Tibial nerve (tissue), 4 donors: ENCODE measurements around the gene LMX1A. TPM values are rescaled to one million over a fixed set of nuclear protein-coding genes. Genes with fewer than 3 reads are reported as not detected.

Experiments
- DNase-seq, 2 donors: peaks; one replicate each; pipeline ENCODE4 v3.0.0-alpha.2; 2019; ENCODE audit warnings: low spot score in 2 of 2
- H3K27ac ChIP-seq, 4 donors: fragments of 200-600 bp; sonication (generic) in 3 of 4; one replicate each; pipeline ENCODE4 v1.5.1; 2017 to 2019; ENCODE audit warnings: mild to moderate bottlenecking in 1 of 4
- H3K27me3 ChIP-seq, 2 donors: fragments of 200-600 bp; sonication (generic) in 1 of 2; one replicate each; pipeline versions ENCODE4 v1.5.1 to v1.6.0; 2017 to 2019
- H3K36me3 ChIP-seq, 3 donors: fragments of 200-600 bp; sonication (generic); one replicate each; pipeline ENCODE4 v1.5.1; 2018 to 2019
- H3K4me1 ChIP-seq, 4 donors: fragments of 200-600 bp; sonication (generic) in 3 of 4; one replicate each; pipeline ENCODE4 v1.5.1; 2017 to 2019
- H3K4me3 ChIP-seq, 4 donors: fragments of 200-600 bp; sonication (generic) in 3 of 4; one replicate each; pipeline ENCODE4 v1.5.1; 2017 to 2019; ENCODE audit warnings: mild to moderate bottlenecking in 1 of 4, moderate library complexity in 1 of 4
- H3K9me3 ChIP-seq, 4 donors: fragments of 200-600 bp; sonication (generic) in 3 of 4; one replicate each; pipeline ENCODE4 v1.5.1; 2017 to 2019
- EP300 ChIP-seq, 2 donors: sonication (generic); formaldehyde crosslinking; IDR thresholded peaks; one replicate each; pipeline ENCODE4 v1.6.1; 2017; ENCODE audit warnings: antibody characterized with exemption in 2 of 2, mild to moderate bottlenecking in 1 of 2
- POLR2A ChIP-seq, 2 donors: fragments of 450-650 bp; IDR thresholded peaks; one replicate each; pipeline ENCODE4 v1.6.1; 2017; ENCODE audit warnings: antibody characterized with exemption in 2 of 2, mild to moderate bottlenecking in 2 of 2, moderate library complexity in 2 of 2
- WGBS, 2 donors: methylation state at CpG; one replicate each; pipeline ENCODE4 v1.1.5; 2018; 5-methylcytosine and 5-hydroxymethylcytosine counted together
- total RNA-seq, 4 donors: library from RNA; depleted of rRNA; stranded (reverse); fragments of >200 nt; gene quantifications; one replicate each; pipeline ENCODE4 v1.1.0, GENCODE V29; 2016
- TF ChIP-seq, protein P1 (sequence below), 5 experiments: fragments of 200-600 bp in 3 of 5; fragments of 450-650 bp in 2 of 5; sonication (generic) in 3 of 5; IDR thresholded peaks; one replicate each; pipeline ENCODE4 v1.5.1; 2016 to 2019; ENCODE audit warnings: antibody characterized with exemption in 5 of 5, mild to moderate bottlenecking in 3 of 5, moderate library complexity in 2 of 5

The LMX1A gene
- total RNA-seq, 4 donors from 2014 or later = 0.84 TPM; not detected in 3

DNA sequence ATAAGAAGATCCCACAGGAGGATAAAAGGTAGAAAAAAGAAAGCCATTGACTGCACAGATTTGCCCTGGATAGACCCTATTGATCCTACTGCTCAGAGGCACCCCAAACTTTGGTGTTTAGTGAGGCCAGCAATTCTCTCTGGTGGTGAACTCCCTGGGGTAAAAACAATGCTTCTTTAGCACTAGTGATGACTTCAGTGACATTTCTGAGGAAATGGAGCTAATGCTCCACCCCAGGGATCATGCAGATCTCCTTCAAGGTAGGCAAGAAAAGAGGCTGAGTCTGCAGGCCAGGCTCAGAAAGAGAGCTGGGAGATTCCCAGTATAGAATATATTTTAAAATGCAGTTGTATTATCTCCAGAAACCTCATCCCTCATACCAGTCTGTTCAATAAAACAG is 140.3 kb downstream of the LMX1A start:
- DNase-seq = no peak
- Histone ChIP-seq H3K27ac (no peak overlapping the region), H3K9me3 (no peaks in the 10 kb centered on the region), H3K27me3 (no peaks in the 10 kb centered on the region), H3K4me3 (no peak overlapping the region), H3K4me1 (no peaks in the 10 kb centered on the region), H3K36me3 (no peaks in the 10 kb centered on the region)
- TF ChIP-seq, protein P1, sequence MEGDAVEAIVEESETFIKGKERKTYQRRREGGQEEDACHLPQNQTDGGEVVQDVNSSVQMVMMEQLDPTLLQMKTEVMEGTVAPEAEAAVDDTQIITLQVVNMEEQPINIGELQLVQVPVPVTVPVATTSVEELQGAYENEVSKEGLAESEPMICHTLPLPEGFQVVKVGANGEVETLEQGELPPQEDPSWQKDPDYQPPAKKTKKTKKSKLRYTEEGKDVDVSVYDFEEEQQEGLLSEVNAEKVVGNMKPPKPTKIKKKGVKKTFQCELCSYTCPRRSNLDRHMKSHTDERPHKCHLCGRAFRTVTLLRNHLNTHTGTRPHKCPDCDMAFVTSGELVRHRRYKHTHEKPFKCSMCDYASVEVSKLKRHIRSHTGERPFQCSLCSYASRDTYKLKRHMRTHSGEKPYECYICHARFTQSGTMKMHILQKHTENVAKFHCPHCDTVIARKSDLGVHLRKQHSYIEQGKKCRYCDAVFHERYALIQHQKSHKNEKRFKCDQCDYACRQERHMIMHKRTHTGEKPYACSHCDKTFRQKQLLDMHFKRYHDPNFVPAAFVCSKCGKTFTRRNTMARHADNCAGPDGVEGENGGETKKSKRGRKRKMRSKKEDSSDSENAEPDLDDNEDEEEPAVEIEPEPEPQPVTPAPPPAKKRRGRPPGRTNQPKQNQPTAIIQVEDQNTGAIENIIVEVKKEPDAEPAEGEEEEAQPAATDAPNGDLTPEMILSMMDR (IDR thresholded peaks at IDR 0.05) = no peak
- TF ChIP-seq POLR2A (IDR thresholded peaks at IDR 0.05) (no peak), EP300 (IDR thresholded peaks at IDR 0.05) (no peak)

DNA sequence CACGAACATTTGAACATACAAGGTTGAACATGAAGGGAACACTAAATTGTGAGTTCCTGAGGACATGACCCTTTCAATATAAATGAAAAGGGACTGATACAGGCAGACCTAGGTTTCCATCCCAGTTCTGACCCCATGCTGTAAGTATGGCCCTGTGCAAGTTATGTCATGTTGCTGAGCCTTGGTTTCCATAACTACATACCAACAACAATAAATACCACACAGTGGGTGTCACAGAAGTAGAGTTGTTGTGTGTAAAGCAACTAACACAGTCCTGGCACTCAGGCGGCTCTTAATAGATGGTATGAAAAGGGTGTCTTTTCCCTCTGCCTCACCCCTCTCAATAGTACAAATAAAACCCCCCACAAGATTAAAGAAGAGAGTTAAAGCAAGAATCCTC is 140.8 kb downstream of the LMX1A start:
- H3K9me3 ChIP-seq = no peaks in the 10 kb centered on the region
- WGBS, 2 donors = 82 to 84% methylated on average over 2 of the region's 2 CpGs
- no peaks in the 10 kb centered on the region for H3K27me3 ChIP-seq
- H3K36me3 ChIP-seq = no peaks in the 10 kb centered on the region
- DNase-seq = no peak
- TF ChIP-seq POLR2A (IDR thresholded peaks at IDR 0.05) (no peak), EP300 (IDR thresholded peaks at IDR 0.05) (no peak)
- TF ChIP-seq, protein P1 (IDR thresholded peaks at IDR 0.05) = no peak
- H3K4me1 ChIP-seq = no peaks in the 10 kb centered on the region
- H3K27ac ChIP-seq = no peak overlapping the region
- no peak overlapping the region for H3K4me3 ChIP-seq

DNA sequence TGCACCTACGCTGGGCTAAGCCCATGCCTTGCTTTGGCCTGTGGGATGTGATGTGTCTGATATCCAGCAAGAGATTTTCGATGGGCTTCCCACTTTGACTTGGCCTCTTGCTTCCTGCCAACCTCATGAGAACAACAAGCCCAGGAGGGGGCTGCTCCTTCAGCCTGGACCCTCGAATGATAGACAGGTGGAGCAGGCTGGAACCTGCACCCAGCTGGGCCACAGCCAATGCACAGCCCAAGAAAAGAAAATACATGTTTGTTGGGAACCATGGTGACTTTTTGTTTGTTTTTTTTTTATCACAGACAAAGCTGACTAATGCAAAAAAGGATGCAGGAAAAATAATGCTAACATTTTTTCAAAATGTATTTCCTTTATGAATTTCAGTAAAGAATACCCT is 144.3 kb downstream of the LMX1A start:
- Histone ChIP-seq H3K27me3 (no peaks in the 10 kb centered on the region), H3K27ac (no peak overlapping the region), H3K4me3 (no peak overlapping the region), H3K36me3 (no peaks in the 10 kb centered on the region), H3K9me3 (no peaks in the 10 kb centered on the region), H3K4me1 (no peaks in the 10 kb centered on the region)
- 68 to 79% methylated on average over 3 of the region's 3 CpGs for WGBS, 2 donors
- TF ChIP-seq EP300 (IDR thresholded peaks at IDR 0.05) (no peak), POLR2A (IDR thresholded peaks at IDR 0.05) (no peak)
- TF ChIP-seq, protein P1 (IDR thresholded peaks at IDR 0.05) = no peak
- no peak for DNase-seq

DNA sequence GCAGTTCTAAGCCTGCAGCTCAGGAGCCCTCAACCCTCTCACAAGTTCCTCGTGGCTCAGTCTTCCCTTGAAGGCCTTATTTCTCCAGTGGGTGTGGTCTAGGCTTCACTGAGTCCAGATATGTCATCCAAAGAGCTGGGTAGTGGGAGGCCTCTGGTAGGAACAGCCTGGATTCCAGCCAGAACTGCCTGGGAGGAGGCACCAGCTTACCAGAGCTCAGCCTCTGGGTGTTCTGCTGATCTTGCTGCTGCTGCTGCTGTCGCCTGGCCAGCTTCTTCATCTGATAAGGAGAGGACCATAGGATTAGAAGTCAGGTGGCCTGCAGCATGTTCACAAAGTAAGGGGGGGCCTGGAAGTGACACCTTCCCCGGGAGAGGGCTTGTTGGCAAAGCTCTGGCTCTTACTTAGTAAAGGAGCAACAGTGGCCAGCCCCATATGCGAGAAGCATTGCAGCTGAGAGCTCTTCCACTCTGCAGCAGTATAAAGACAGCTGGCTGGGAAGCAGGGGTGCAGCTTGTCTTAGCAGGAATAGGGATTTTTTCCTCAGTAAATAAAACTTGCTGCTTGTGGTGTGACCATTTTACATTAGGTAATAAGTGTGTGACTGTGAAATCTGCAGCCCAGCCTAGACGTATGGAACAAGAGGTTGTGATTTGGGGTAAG is 148.5 kb downstream of the LMX1A start:
- WGBS, 2 donors = 51% methylated on average over 5 of the region's 5 CpGs
- H3K27me3 ChIP-seq = no peaks in the 10 kb centered on the region
- H3K36me3 ChIP-seq = no peaks in the 10 kb centered on the region
- TF ChIP-seq POLR2A (IDR thresholded peaks at IDR 0.05) (no peak), EP300 (IDR thresholded peaks at IDR 0.05) (no peak)
- TF ChIP-seq, protein P1 (IDR thresholded peaks at IDR 0.05) = no peak
- H3K27ac ChIP-seq = no peak overlapping the region
- DNase-seq = no peak
- no peak overlapping the region for H3K4me3 ChIP-seq
- no peaks in the 10 kb centered on the region for H3K4me1 ChIP-seq
- H3K9me3 ChIP-seq = no peaks in the 10 kb centered on the region

DNA sequence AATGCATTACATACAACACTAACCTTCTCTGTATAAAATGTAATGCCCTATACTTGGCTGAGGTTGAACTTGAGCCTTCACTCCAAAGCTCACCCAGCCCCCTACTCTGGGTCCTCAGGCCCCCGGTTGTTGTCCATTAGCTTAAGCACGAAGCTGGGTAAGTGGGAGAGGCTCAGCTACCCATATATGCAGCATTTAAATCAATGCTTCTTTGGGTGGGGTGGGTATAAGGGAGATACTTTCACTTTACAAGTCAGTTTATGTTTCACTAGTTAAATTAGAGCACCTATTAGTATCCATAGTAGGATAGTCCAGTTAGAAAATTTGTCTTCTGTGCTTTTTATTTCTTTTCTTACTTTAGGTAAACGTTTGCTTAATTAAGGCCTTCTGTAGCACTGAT is 151.4 kb downstream of the LMX1A start:
- TF ChIP-seq EP300 (IDR thresholded peaks at IDR 0.05) = no peak
- TF ChIP-seq, protein P1 (IDR thresholded peaks at IDR 0.05) = no peak
- no peak for TF ChIP-seq POLR2A (IDR thresholded peaks at IDR 0.05)
- no peaks in the 10 kb centered on the region for H3K4me1 ChIP-seq
- 58 to 69% methylated on average over 3 of the region's 3 CpGs for WGBS, 2 donors

More for the DNA sequence above, 151.4 kb downstream of the LMX1A start:
- no peak overlapping the region for H3K4me3 ChIP-seq
- DNase-seq = no peak
- H3K27me3 ChIP-seq = no peaks in the 10 kb centered on the region
- no peaks in the 10 kb centered on the region for H3K9me3 ChIP-seq
- no peaks in the 10 kb centered on the region for H3K36me3 ChIP-seq
- H3K27ac ChIP-seq = no peak overlapping the region
